CD4-positive, alpha-beta T cell treated with Interleukin-15 for 1 hour (primary cell): ENCODE results near the gene ST6GALNAC5.
"Not testable (repeated sequence)": the region's sequence is repeated elsewhere in the genome, so short reads cannot be mapped to it uniquely, and the experiment has no call there.

Source experiments
- DNase-seq: peaks from one replicate; pipeline ENCODE4 v3.0.0-alpha.2; 2020

The ST6GALNAC5 gene

DNA sequence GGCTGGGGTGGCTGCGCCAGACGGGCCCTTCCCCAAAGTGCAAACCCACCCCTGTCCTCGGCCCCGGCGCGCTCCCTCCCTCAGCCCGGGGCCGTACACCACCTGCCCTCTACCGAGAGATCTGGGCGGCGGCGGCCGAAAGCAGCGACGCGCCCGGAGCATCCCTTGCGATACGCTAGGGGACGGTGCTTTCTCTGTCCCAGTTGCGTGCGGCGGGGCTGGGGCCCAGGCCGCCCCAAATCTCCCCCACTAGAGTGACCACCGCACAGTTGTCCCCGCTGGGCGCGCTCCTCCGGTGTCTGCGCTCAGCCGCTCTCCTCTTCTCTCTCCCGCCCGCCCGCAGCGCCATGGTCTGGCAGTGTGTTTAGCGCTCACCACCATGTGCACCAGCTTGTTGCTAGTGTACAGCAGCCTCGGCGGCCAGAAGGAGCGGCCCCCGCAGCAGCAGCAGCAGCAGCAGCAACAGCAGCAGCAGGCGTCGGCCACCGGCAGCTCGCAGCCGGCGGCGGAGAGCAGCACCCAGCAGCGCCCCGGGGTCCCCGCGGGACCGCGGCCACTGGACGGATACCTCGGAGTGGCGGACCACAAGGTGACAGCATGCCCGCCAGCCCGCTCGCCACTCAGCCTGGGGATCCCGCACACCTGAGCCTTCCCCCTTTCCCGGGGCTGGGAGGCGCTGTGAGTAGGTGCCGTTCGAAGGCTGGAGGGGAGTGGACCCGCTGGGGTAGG lies 1.0 kb downstream of the ST6GALNAC5 start:
- no peak for DNase-seq

DNA sequence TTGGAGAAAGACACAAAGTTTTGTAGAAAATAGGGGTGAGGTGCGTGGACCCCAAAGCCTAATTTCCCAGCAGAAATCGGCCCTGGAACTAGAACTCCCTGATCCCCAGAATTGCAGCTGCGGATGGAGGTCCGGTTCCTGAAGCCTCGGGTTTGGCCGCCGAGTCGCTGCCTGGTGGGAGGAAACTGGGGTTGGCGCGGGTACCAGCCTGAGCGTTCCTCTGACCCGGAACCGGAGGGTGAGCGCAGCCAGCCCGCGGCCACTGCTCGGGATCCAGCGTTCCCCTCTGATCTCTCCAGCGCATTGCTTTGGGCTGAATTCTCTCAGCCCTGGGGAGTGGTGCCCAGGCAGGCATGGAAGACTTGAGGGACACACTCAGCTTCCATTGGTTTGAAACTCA lies 1.6 kb downstream of the ST6GALNAC5 start:
- DNase-seq = no peak

DNA sequence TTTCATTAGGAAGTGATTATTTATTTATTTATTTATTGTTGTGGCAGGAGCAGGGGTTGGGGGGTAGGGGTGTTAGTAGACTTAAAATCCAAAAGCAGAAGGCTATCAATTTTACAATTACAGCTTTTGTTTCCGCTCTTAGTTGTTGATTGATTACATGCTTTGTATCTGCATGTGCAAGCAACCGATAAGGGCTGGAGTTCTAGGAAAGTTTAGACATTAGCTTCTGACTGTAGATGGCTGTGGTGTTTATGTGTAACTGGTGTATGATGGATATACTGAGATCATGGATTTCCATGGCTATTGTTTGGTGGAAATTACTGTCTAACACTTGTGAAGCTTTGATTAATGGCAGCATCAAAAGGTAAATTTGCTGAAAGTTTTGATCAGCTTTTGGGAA lies 2.8 kb downstream of the ST6GALNAC5 start:
- no peak for DNase-seq

DNA sequence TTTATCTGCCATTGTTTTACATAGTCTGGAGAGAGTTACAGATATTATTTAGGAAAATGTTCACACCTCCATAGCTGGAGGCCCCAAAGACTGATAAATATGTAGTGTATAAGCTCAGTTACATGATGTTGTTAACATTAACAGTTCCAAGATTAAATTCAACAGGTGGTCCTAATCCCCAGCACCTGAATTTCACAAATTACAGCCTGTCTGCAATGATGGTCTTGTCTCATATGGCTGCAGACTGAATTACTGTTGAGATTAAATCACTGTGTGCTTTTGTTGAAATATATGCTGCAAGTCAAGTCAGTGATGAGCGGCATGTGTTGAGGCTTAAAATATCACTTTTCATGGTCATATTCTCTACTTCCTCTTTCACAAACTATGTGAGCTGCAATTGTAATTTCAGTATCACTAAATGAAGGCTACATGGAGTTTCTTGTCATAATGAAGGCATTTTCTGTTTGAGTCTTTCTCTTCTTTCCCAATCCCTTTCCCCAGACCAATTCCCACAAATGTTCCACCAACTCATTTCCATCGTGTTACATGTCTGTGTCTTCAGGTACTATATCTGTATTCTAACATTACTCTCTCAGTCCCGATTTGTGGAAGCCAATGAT lies 4.2 kb downstream of the ST6GALNAC5 start:
- no peak for DNase-seq

DNA sequence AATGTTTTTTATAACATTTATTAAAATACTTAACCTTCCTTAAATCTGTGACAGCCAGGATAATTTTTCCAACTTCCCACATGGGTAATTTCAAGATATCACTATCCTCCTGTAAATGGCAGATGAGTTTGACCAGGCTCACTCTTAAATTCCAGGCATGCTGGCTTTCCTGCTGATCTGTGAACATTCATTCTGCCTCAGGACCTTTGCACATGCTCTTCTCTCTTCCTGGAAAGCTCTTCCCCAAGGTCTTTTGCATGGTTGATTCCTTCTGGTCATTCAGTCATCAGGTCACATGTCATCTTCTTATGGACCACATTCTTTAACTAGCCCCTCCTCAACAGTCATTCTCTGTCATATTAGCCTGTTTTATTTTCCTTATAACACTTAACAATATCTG lies 5.7 kb downstream of the ST6GALNAC5 start:
- DNase-seq = no peak

DNA sequence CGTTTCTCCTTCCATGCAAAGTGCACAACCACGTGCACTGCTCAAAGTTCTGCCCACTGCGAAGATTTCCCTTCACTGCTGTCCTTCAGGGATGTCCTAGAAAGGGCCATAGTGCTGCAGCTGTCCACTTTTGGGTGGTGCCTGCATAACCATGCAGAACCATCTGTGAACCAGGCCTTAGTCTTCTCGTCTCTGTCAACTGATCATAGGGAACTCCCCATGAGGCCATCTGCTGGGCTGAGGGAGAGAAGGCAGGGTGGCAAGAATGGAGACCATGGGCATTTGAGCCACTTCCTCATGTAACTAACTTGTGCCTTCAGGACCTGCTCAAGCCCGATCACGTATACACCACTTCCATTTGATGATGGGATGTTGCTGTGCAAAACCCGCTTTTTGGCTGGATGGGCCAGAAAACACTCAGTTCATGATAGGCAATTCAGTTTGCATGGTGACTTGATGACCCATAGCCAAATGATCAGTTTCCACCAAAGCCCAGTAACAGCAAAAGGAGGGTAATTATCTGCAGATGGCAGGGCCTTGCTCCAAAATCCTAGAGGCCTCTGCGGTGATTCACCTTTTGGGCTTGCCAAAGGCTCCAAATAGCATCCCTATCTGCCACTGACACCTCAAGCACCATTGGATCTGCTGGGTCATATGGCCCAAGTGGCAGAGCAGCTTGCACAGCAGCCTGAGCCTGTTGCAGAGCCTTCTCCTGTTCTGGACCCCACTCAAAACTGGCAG lies 9.5 kb downstream of the ST6GALNAC5 start:
- DNase-seq = no peak

DNA sequence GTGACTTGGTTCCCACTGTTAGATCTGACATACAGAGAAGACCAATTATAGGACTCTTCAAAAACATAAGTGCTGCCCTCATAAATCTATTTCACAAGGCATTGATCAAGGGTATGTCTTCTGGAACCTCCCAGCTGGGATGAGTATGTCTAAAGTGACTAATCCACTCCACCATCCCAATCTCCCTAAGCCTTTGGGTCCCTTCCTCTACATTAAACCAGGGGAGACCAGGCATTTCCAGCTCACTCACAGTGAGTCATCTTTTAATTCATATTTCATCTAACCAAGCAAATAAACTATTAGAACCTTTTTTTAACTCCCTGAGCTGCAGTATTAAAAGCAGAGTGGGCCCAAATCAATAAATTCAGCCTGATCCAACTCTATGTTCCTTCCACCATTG lies 11.7 kb downstream of the ST6GALNAC5 start:
- DNase-seq = not testable (repeated sequence)

DNA sequence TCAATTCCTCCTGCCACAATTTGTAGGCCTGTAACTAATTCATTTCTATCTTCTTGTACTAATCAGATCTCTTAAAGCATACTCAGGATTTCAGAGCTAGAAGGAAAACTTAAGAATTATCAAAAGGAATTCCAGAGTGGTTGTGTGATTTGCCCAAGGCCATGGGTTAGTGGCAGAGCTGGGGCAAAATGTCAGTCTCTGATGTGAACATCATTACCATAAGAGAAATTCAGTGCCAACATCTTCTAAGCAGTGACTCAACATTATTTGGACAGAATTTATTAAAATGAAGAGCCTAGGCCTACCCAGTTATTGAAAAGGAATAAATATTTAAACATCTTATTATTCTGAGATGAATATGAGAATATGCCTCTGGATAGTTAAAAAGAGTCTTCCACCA lies 14.5 kb downstream of the ST6GALNAC5 start:
- DNase-seq = no peak

DNA sequence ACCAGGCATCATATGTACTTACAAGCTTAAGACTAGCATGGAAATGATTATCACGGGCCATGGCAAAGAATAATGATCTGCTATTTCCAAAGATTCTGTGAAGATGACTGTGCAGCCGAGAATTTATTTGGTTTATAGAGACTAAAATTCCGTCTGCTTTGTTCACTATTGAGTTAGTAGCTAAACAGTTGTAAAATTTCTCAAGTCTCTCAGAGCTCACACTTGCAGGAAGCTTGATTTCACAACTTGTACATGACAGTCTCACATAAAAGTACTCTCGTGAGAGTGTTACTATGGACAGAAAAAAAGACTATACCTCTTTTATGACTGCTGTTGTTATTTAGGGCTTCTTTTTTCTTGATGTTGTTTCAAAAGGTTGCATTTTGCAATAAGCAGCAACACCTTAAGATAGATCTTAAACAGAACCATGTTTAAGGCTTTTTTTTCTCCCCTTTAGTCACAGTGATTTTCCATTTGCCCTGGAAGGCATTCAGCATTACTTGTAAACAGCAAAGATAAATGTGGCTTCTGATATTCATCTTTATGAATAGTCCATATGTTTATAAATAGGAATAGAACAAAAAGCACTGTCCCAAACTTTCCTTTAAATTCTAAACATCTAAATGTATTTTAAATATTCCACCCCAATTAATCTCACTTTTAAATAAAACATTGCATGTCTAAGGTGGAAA lies 24.8 kb downstream of the ST6GALNAC5 start:
- no peak for DNase-seq

DNA sequence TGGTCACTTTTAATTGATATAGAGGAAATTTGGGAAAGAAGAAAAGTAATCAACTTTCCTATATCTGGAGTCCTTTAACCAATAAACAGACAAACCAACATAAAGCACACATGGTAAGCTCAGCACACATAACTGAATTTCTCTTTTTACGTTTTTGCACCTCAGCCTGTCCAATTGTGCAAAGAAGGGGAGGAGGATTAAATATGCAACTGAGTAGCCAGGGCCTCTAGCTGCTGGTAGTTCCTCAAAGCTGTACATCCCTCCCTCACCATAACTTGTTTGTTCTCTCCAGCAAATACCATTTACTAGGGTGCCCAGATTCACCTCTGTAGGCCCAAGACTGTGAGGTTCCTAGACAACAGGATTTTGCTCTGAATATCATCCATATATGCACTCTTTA lies 25.4 kb downstream of the ST6GALNAC5 start:
- no peak for DNase-seq

DNA sequence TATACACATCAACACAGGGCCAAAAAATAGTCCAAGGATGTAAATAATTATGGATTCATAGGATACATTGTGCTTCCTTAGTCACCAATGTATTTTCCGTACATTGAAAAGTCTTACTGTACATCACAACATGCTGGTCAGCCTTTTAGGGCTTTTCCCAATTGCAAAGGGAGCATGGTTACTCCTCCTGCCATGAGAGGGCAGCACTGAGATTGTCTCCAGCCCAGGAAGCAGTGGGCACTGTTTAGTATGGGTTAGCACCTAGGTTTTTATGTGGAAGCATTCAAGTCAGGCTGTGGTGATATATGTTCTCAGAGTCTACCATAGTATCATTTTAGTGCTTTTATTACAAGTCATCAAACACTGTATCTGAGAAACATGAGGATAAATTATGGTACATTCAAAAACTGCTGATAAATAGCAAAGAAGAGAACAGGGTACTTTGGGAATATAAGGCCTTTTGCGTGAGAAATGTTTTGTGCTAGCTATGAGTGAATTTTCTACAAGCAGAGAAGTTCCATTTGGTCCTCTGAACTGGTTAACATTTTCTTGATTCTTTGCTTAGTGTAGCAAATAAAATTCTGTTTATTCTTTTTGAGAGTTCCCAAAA lies 34.0 kb downstream of the ST6GALNAC5 start:
- peak; percentile 19 for DNase-seq

DNA sequence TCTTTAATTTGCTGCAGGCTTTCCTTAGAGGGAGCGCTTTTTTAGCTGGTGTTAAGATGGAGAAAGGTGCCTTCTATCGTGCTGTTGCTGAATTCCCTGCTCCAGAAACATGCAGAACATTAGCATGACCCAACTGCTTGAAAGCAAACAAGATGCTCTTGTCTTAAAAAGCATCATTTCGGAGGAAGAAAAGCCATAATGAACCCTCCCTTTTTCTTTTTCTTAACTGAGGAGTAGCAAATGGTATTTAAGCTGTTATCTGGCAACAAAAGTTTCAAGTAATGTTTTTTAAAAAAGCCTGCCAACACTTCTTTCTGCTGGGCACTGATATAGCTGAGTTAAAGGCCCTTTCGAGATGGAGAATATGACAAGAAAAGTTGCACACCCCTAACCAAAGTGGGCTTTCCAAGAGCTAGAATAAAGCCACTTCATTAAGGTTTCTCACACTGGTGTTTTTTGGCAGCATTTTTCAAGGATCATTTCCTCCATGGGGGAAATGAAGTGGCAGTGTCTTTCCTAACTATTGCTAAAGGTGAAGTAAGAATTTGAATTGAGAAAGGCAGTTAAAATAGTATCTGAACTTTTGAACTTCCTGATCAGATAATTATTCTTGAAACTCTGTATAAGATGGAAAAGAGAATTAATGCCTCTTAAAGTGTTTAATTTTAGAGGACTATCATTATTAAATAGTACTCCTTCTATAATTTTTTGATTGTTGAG lies 38.8 kb downstream of the ST6GALNAC5 start:
- DNase-seq = no peak

DNA sequence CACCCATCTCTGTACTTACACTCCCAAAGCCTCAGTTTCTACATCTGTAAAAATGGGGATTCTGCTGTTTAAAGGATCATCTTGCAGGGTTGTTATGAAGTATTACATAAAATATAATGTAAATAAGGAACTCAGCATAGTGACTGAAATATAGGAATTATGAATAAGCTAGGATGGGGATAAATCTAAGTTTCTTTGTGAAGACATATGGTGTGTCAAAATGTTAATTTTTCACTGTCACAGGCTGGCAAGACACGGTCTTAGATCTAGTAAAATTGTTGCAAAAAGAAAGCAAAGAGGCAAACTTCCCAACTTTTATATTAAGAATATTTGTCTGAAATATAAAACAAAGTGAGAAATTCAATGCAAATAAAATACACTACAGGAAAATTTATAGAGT lies 42.0 kb downstream of the ST6GALNAC5 start:
- no peak for DNase-seq

DNA sequence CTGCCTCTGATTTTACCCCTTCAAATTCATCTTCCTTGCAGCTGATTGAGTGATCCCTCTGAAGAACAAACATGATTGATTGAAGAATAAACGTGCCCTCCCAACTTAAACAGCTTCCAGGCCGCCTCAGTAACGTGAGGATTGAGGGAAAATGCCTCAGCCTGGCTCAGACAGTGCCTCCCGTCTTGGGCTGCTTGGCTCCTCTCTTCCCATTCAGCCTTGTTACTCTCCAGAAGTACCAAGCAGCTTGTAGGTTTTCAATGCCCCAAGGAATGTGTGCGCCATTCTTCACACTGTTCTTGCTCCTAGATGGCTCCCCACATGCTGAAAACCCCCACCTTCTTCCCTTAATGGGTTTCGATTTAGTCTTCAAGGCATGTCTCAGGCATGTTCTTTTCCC lies 51.8 kb downstream of the ST6GALNAC5 start:
- no peak for DNase-seq

DNA sequence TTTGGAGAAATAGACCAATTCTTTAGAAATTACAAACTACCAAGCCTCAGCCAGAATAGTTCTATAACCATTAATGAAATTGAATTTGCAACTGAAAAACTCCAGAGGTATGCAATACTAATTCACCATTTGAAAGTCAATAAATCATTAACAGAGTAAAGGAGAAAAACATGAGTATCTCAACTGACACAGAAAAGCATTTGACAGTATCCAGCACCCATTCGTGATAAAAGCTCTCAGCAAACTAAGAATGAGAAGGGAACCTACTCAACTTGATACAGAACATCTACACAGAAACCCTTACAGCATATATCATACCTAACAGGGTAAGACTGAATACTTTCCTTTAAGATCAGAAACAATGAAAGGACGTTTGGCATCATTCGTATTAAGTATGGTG lies 54.3 kb downstream of the ST6GALNAC5 start:
- no peak for DNase-seq

DNA sequence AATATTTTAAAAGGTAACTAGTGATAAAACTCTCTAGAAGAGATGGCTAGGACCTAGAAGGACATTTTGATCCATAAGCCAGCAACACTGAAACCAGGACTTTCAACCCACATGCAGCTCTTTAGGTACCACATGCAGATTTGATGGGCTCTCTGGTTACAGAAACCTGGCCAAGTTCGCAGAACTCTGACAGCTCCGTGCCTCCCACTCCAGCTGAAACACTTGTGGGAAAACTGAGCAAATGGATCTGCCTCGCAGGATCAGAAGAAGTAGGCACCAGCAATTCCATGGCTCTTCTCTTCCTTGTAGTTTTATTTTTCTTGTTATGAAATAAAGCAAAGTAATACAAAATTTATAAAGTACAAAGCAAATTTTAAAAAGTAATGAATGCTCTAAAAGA lies 58.5 kb downstream of the ST6GALNAC5 start:
- DNase-seq = no peak

DNA sequence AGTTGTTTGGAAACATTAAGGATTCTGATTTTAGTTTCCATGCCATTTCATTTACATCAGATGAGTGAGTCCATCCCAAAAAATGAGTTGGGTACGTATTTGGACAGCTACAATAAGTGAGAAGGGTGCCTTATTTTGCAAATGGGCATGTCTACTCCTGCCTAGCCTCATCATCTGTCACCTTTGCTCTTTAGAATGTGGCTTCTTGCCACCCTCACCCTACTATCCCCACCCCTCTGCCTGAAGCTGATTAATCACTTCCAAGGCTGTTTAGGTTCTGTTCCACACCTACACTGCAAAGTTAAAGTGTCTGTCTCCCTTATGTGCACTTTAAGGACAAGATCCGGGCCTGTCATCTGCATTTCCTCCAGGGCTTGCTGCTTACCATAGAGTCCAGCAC lies 61.2 kb downstream of the ST6GALNAC5 start:
- no peak for DNase-seq

DNA sequence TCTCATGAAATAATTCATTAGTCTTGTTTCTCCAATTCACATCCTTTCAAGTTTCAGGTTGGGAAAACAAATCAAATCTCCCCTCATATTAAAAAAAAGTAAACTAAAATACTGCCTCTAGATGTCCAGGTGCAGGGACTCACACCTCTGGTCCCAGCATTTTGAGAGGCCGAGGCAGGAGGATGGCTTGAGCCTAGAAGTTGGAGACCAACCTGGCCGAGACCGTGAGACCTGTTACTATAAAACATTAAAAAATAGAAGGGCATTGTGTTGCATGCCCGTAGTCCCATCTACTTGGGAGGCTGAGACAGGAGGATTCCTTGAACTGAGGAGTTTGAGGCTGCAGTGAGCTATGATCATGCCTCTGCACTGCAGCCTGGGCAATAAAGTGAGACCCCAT lies 61.9 kb downstream of the ST6GALNAC5 start:
- no peak for DNase-seq

DNA sequence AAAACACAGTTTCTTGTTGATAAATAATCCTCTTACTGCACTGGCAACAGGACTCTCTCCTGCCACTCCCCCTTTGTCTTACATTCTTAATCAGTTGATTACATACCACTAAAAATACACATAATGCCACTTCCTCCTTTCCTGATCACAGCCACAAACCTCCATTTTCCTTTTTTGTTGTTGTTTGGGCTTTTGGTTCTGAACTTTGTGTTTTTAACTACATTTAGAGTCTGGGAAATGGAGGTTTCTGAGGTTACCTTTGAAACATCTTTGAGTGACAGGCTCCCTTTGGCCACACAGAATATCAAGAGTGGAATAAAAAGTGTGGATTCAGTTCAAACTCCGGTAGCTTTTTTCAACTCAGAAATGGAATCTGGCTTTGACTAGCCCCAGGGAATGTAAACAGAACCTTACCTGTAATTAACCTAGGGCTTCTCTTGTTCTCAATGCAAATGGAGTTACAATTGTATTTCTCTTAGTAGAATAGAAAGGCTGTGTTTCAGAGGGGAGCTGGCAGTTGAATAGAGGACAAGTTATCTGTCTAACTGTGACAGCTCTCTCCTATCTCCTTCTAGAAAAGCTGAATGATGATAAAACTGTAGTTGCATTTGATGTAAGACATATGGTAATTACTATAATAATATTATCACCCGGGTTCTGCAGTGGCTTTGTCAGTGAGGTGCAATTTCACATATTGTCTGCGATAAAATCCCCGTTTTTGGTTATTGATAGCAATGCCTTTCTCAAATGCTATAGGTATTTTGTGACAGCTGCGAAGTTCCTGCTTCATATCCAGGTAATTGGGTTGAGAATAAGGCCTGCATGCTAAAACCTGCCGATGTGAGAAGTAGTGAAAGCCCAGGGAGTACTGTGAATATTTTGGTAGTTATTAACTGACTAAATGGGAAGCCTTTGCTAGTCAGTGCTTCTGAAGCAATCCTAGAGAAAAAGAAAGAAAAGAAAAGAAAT lies 66.9 kb downstream of the ST6GALNAC5 start:
- no peak for DNase-seq

DNA sequence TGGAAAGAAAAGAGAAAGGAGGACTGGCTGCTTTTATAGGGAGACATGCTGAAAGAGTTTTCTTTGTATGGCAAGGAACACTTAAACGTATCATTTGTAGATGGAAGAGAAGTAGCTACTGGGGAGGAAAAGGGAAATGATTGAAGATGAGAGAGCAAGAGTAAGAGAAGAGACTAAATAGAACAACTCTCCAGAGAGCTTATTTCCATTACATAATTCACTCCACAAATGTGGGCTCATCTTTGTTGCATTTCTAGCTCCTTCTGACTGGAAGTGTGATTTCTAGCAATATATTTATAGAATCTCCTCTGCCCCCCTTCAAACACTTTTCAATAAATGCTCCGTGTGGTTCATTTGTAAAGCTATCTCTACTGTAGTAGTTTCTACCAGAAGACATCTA lies 71.0 kb downstream of the ST6GALNAC5 start:
- no peak for DNase-seq
